Breast epithelium (tissue), 4 donors: ENCODE data around the gene CFTR. TPM values are rescaled to one million over a fixed set of nuclear protein-coding genes. Genes with fewer than 3 reads are reported as not detected.

Experiments
- DNase-seq, 2 donors: peaks; one replicate each; pipeline ENCODE4 v3.0.0-alpha.2; 2019; ENCODE audit warnings: low spot score in 2 of 2
- H3K27ac ChIP-seq, 2 donors: fragments of 200-600 bp; sonication (generic) in 1 of 2; one replicate each; pipeline ENCODE4 v1.5.1; 2016 to 2019; ENCODE audit warnings: mild to moderate bottlenecking in 1 of 2
- H3K27me3 ChIP-seq, 2 donors: fragments of 200-600 bp; sonication (generic) in 1 of 2; one replicate each; pipeline versions ENCODE4 v1.5.1 to v1.6.0; 2017 to 2019; ENCODE audit warnings: control low read depth in 1 of 2, mild to moderate bottlenecking in 1 of 2
- H3K36me3 ChIP-seq: fragments of 200-600 bp; one replicate; pipeline ENCODE4 v1.5.1; 2019
- H3K4me1 ChIP-seq, 2 donors: fragments of 200-600 bp; sonication (generic); one replicate each; pipeline ENCODE4 v1.5.1; 2016 to 2019; ENCODE audit warnings: control low read depth in 1 of 2
- H3K4me3 ChIP-seq, 3 donors: fragments of 200-600 bp; sonication (generic); 1 replicate in 2 of 3; 2 replicates in 1 of 3; pipeline ENCODE4 v1.5.1; 2016 to 2019; ENCODE audit warnings: mild to moderate bottlenecking in 3 of 3, moderate library complexity in 2 of 3
- H3K9me3 ChIP-seq, 2 donors: fragments of 200-600 bp; sonication (generic) in 1 of 2; one replicate each; pipeline ENCODE4 v1.5.1; 2016 to 2019; ENCODE audit warnings: control low read depth in 1 of 2
- POLR2A ChIP-seq: fragments of 450-650 bp; IDR thresholded peaks from one replicate; pipeline ENCODE4 v1.6.1; 2016; ENCODE audit warnings: antibody characterized with exemption, mild to moderate bottlenecking, moderate library complexity
- POLR2AphosphoS5 ChIP-seq, 3 donors: sonication (generic); formaldehyde crosslinking; IDR thresholded peaks; one replicate each; pipeline ENCODE4 v1.6.1; 2017; ENCODE audit warnings: antibody characterized with exemption in 3 of 3
- intact Hi-C: fragments of 100-400 bp; cut with DNase I; formaldehyde crosslinking; loops from one replicate; pipeline ENCODE4 v1.15.1; 2023; ENCODE audit warnings: low total_unique reads
- total RNA-seq, 3 donors: library from RNA; depleted of rRNA; stranded (reverse); fragments of >200 nt; gene quantifications; one replicate each; pipeline ENCODE4 v1.1.0, GENCODE V29; 2016
- TF ChIP-seq, protein P1 (sequence below), 3 donors: fragments of 450-650 bp; IDR thresholded peaks; one replicate each; pipeline ENCODE4 v1.5.1; 2016 to 2017; ENCODE audit warnings: antibody characterized with exemption in 3 of 3, mild to moderate bottlenecking in 3 of 3, moderate library complexity in 3 of 3

CFTR gene
- total RNA-seq, 3 donors from 2014 or later: 1.3 to 16.4 TPM; not detected in 1

GRCh38 chr7:117592011-117592635, 112.3 kb downstream of the CFTR start:
- Histone ChIP-seq H3K27ac (no peak overlapping the region), H3K4me1 (no peaks in the 10 kb centered on the region), H3K4me3 (no peak overlapping the region), H3K9me3 (peaks cover 0 to 5% of the 10 kb centered on the region in 2 donors), H3K27me3 (no peaks in the 10 kb centered on the region), H3K36me3 (no peaks in the 10 kb centered on the region)
- intact Hi-C loops: no loop called here
- TF ChIP-seq, protein P1, sequence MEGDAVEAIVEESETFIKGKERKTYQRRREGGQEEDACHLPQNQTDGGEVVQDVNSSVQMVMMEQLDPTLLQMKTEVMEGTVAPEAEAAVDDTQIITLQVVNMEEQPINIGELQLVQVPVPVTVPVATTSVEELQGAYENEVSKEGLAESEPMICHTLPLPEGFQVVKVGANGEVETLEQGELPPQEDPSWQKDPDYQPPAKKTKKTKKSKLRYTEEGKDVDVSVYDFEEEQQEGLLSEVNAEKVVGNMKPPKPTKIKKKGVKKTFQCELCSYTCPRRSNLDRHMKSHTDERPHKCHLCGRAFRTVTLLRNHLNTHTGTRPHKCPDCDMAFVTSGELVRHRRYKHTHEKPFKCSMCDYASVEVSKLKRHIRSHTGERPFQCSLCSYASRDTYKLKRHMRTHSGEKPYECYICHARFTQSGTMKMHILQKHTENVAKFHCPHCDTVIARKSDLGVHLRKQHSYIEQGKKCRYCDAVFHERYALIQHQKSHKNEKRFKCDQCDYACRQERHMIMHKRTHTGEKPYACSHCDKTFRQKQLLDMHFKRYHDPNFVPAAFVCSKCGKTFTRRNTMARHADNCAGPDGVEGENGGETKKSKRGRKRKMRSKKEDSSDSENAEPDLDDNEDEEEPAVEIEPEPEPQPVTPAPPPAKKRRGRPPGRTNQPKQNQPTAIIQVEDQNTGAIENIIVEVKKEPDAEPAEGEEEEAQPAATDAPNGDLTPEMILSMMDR (IDR thresholded peaks at IDR 0.05): no peak
- TF ChIP-seq POLR2AphosphoS5 (IDR thresholded peaks at IDR 0.05) (no peak), POLR2A (no peak)
- no peak for DNase-seq

DNA sequence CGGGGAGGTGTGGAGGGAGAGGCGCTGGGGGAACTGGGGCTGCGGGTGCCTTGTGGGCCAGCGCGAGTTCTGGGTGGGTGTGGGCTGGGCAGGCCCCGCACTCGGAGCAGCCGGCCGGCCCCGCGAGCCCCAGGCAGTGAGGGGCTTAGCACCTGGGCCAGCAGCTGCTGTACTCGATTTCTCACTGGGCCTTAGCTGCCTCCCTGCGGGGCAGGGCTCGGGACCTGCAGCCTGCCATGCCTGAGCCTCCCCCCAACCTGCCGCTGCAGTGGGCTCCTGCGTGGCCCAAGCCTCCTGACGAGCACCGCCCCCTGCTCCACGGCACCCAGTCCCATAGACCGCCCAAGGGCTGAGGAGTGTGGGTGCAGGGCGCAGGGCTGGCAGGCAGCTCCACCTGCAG, 116.3 kb downstream of the CFTR start:
- Histone ChIP-seq H3K4me3 (no peak overlapping the region), H3K4me1 (no peaks in the 10 kb centered on the region), H3K36me3 (no peaks in the 10 kb centered on the region), H3K9me3 (peaks cover 0 to 5% of the 10 kb centered on the region in 2 donors), H3K27me3 (no peaks in the 10 kb centered on the region), H3K27ac (no peak overlapping the region)
- DNase-seq: no peak
- TF ChIP-seq POLR2AphosphoS5 (IDR thresholded peaks at IDR 0.05) (no peak), POLR2A (no peak)
- TF ChIP-seq, protein P1 (IDR thresholded peaks at IDR 0.05): no peak
- intact Hi-C loops: loop anchor here (5.0 kb wide), 1 partner anchor 911 kb away; no protein-coding TSS in a partner anchor

GRCh38 chr7:117597755-117598154, 117.9 kb downstream of the CFTR start:
- H3K4me3 ChIP-seq: no peak overlapping the region
- H3K27ac ChIP-seq: no peak overlapping the region
- H3K36me3 ChIP-seq: no peaks in the 10 kb centered on the region
- TF ChIP-seq POLR2A: no peak
- no peak for TF ChIP-seq POLR2AphosphoS5 (IDR thresholded peaks at IDR 0.05)
- TF ChIP-seq, protein P1 (IDR thresholded peaks at IDR 0.05): no peak
- H3K9me3 ChIP-seq: peaks cover 0 to 5% of the 10 kb centered on the region in 2 donors
- no peak for DNase-seq
- H3K4me1 ChIP-seq: no peaks in the 10 kb centered on the region
- intact Hi-C loops: loop anchor here (5.0 kb wide), 1 partner anchor 910 kb away; no protein-coding TSS in a partner anchor
- H3K27me3 ChIP-seq: no peaks in the 10 kb centered on the region

GRCh38 chr7:117600911-117601310, 121.1 kb downstream of the CFTR start:
- no peaks in the 10 kb centered on the region for H3K4me1 ChIP-seq
- H3K27ac ChIP-seq: no peak overlapping the region
- no peak for DNase-seq
- TF ChIP-seq, protein P1 (IDR thresholded peaks at IDR 0.05): no peak
- TF ChIP-seq POLR2A: no peak
- no peak for TF ChIP-seq POLR2AphosphoS5 (IDR thresholded peaks at IDR 0.05)
- no peaks in the 10 kb centered on the region for H3K27me3 ChIP-seq
- H3K9me3 ChIP-seq: peaks cover 0 to 5% of the 10 kb centered on the region in 2 donors
- no peaks in the 10 kb centered on the region for H3K36me3 ChIP-seq
- intact Hi-C loops: no loop called here
- H3K4me3 ChIP-seq: no peak overlapping the region

DNA sequence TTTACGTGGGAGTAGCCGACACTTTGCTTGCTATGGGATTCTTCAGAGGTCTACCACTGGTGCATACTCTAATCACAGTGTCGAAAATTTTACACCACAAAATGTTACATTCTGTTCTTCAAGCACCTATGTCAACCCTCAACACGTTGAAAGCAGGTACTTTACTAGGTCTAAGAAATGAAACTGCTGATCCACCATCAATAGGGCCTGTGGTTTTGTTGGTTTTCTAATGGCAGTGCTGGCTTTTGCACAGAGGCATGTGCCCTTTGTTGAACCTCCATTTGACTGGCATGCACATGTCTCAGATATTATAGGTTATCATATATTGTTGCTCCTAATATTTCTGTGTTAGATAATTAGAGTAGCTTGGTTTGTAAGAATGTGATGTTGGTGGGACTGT, 123.8 kb downstream of the CFTR start:
- no peak overlapping the region for H3K27ac ChIP-seq
- no peak overlapping the region for H3K4me3 ChIP-seq
- H3K36me3 ChIP-seq: no peaks in the 10 kb centered on the region
- no peaks in the 10 kb centered on the region for H3K27me3 ChIP-seq
- no peaks in the 10 kb centered on the region for H3K9me3 ChIP-seq
- no peak for TF ChIP-seq POLR2A
- H3K4me1 ChIP-seq: no peaks in the 10 kb centered on the region
- no peak for DNase-seq
- intact Hi-C loops: no loop called here
